H1 (cell line): ENCODE results near the gene RANBP3L. TPM values are rescaled to one million over a fixed set of nuclear protein-coding genes. Genes with fewer than 3 reads are reported as not detected.

Experiments used
- CTCF ChIA-PET: fragments of 300-600 bp; sonication (Branson Sonifier 250); formaldehyde crosslinking; loops from one replicate; lab custom pipeline; 2021; ENCODE audit not compliant: partially characterized antibody; lab: Charles Lee
- POLR2A ChIA-PET: fragments of 300-600 bp; sonication (Branson Sonifier 250); formaldehyde crosslinking; loops from one replicate; lab custom pipeline; 2021; ENCODE audit warnings: inconsistent platforms; ENCODE audit not compliant: partially characterized antibody; lab: Charles Lee
- DNase-seq, 2 experiments: peaks; one replicate each; pipeline versions ENCODE4 v3.0.0 to v3.0.0-alpha.2; 2010 to 2022; ENCODE audit warnings: low spot score in 2 of 2, low read depth in 1 of 2, mixed read lengths in 1 of 2
- FAIRE-seq: peaks from 2 replicates; lab custom pipeline; 2011; peaks lifted over from hg19 to GRCh38; lab: Jason Lieb, UNC
- H2AFZ ChIP-seq: 2 replicates; pipeline ENCODE4 v1.8.1; 2012; ENCODE audit warnings: low read length, inconsistent platforms
- H2AK5ac ChIP-seq: 2 replicates; pipeline ENCODE4 v1.6.1; 2013; ENCODE audit warnings: low read depth, low read length
- H2BK120ac ChIP-seq: replicated peaks from 2 replicates; pipeline ENCODE3; 2013; ENCODE audit warnings: low read depth, low read length, inconsistent platforms
- H2BK12ac ChIP-seq: 2 replicates; pipeline ENCODE4 v1.6.1; 2013; ENCODE audit warnings: low read depth, low read length
- H2BK15ac ChIP-seq: 2 replicates; pipeline ENCODE4 v1.6.1; 2013; ENCODE audit warnings: low read length
- H2BK20ac ChIP-seq: 2 replicates; pipeline ENCODE4 v1.6.1; 2013; ENCODE audit warnings: low read length
- H2BK5ac ChIP-seq: 2 replicates; pipeline ENCODE4 v1.6.1; 2013; ENCODE audit warnings: low read depth, low read length
- H3K14ac ChIP-seq: 2 replicates; pipeline ENCODE4 v1.6.1; 2013; ENCODE audit warnings: inconsistent platforms; ENCODE audit not compliant: insufficient read length
- H3K18ac ChIP-seq: 2 replicates; pipeline ENCODE4 v1.6.1; 2013; ENCODE audit warnings: low read length; ENCODE audit errors: extremely low read depth
- H3K23ac ChIP-seq: 2 replicates; pipeline ENCODE4 v1.6.1; 2013; ENCODE audit warnings: inconsistent platforms; ENCODE audit not compliant: insufficient read length
- H3K23me2 ChIP-seq: 2 replicates; pipeline ENCODE4 v1.6.1; 2013; ENCODE audit warnings: low read depth, low read length
- H3K27ac ChIP-seq: 2 replicates; pipeline ENCODE4 v1.6.1; 2011; ENCODE audit warnings: low read depth, low read length, inconsistent platforms
- H3K27me3 ChIP-seq, 4 experiments: replicated peaks in 1 of 4; 1 replicate in 1 of 4; 2 replicates in 3 of 4; pipeline versions ENCODE4 v1.6.1 to v1.8.1; 2011 to 2013; ENCODE audit warnings: low read length in 3 of 4, mild to moderate bottlenecking in 3 of 4, inconsistent platforms in 2 of 4, mixed read lengths in 2 of 4, moderate library complexity in 1 of 4; ENCODE audit not compliant: control insufficient read depth in 3 of 4, insufficient read depth in 3 of 4; ENCODE audit errors: extremely low read depth in 1 of 4
- H3K36me3 ChIP-seq, 4 experiments: 2 replicates each; pipeline versions ENCODE4 v1.6.1 to v1.8.1; 2011 to 2013; ENCODE audit warnings: mild to moderate bottlenecking in 4 of 4, low read length in 3 of 4, moderate library complexity in 2 of 4, control low read depth in 1 of 4, inconsistent platforms in 1 of 4; ENCODE audit not compliant: insufficient read depth in 4 of 4, control insufficient read depth in 2 of 4
- H3K4ac ChIP-seq: replicated peaks from 2 replicates; pipeline ENCODE3; 2013; ENCODE audit warnings: low read length, low read depth, mixed read lengths, inconsistent platforms; ENCODE audit not compliant: insufficient read length
- H3K4me1 ChIP-seq, 4 experiments: replicated peaks in 1 of 4; 1 replicate in 1 of 4; 2 replicates in 3 of 4; pipeline versions ENCODE4 v1.6.1 to v1.8.1; 2011 to 2013; ENCODE audit warnings: low read length in 3 of 4, inconsistent platforms in 2 of 4, mixed read lengths in 1 of 4; ENCODE audit not compliant: insufficient read depth in 4 of 4, control insufficient read depth in 3 of 4
- H3K4me2 ChIP-seq, 2 experiments: 2 replicates each; pipeline versions ENCODE4 v1.6.1 to v1.8.1; 2011 to 2013; ENCODE audit warnings: low read depth in 2 of 2, low read length in 2 of 2, control low read depth in 1 of 2, inconsistent platforms in 1 of 2, mild to moderate bottlenecking in 1 of 2; ENCODE audit not compliant: insufficient read depth in 1 of 2
- H3K4me3 ChIP-seq, 4 experiments: fragments of 200-600, 300-600 bp in 1 of 4; sonication (generic), shearing (Covaris generic), sonication (Bioruptor Twin) in 1 of 4; 2 replicates each; pipeline versions ENCODE4 v1.5.1 to v1.8.1; 2011 to 2016; ENCODE audit warnings: low read length in 4 of 4, low read depth in 3 of 4, control low read depth in 2 of 4, inconsistent platforms in 2 of 4, mild to moderate bottlenecking in 2 of 4, mixed read lengths in 1 of 4, moderate library complexity in 1 of 4; ENCODE audit not compliant: insufficient read depth in 2 of 4; ENCODE audit errors: extremely low read depth in 1 of 4
- H3K56ac ChIP-seq: replicated peaks from 2 replicates; pipeline ENCODE3; 2013; ENCODE audit warnings: low read depth, mild to moderate bottlenecking, mixed read lengths, low read length, inconsistent platforms; ENCODE audit not compliant: insufficient read length
- H3K79me1 ChIP-seq: 2 replicates; pipeline ENCODE4 v1.6.1; 2013; ENCODE audit warnings: low read depth, low read length, control low read depth
- H3K79me2 ChIP-seq, 2 experiments: 2 replicates each; pipeline versions ENCODE4 v1.6.1 to v1.8.1; 2012 to 2013; ENCODE audit warnings: low read length in 2 of 2, mild to moderate bottlenecking in 2 of 2, inconsistent platforms in 1 of 2; ENCODE audit not compliant: insufficient read depth in 2 of 2, control insufficient read depth in 1 of 2
- H3K9ac ChIP-seq, 4 experiments: replicated peaks in 1 of 4; 1 replicate in 1 of 4; 2 replicates in 3 of 4; pipeline versions ENCODE4 v1.6.1 to v1.8.1; 2011 to 2013; ENCODE audit warnings: low read depth in 3 of 4, low read length in 3 of 4, control low read depth in 2 of 4, mild to moderate bottlenecking in 2 of 4, moderate library complexity in 2 of 4, inconsistent platforms in 1 of 4; ENCODE audit errors: extremely low read depth in 1 of 4
- H3K9me3 ChIP-seq, 2 experiments: 2 replicates each; pipeline versions ENCODE4 v1.6.1 to v1.8.1; 2012 to 2013; ENCODE audit warnings: mild to moderate bottlenecking in 2 of 2, moderate library complexity in 2 of 2, control low read depth in 1 of 2, inconsistent platforms in 1 of 2, low read depth in 1 of 2, low read length in 1 of 2, mixed read lengths in 1 of 2; ENCODE audit not compliant: insufficient read depth in 2 of 2
- H4K20me1 ChIP-seq, 2 experiments: replicated peaks in 1 of 2; 2 replicates each; pipeline versions ENCODE3 to v1.8.1; 2011 to 2013; ENCODE audit warnings: inconsistent platforms in 2 of 2, low read length in 2 of 2, mild to moderate bottlenecking in 1 of 2; ENCODE audit not compliant: insufficient read depth in 2 of 2, control insufficient read depth in 1 of 2
- H4K5ac ChIP-seq: 2 replicates; pipeline ENCODE4 v1.6.1; 2013; ENCODE audit warnings: low read length, low read depth, mixed read lengths, inconsistent platforms; ENCODE audit not compliant: insufficient read length
- H4K8ac ChIP-seq: 2 replicates; pipeline ENCODE4 v1.8.0; 2013; ENCODE audit warnings: mild to moderate bottlenecking, moderate library complexity, low read length, inconsistent platforms; ENCODE audit not compliant: insufficient read depth; ENCODE audit errors: extremely low read depth
- H4K91ac ChIP-seq: replicated peaks from 2 replicates; pipeline ENCODE3; 2013; ENCODE audit warnings: low read length, mixed read lengths, inconsistent platforms; ENCODE audit not compliant: insufficient read length
- MAX ChIP-seq: IDR thresholded peaks from 2 replicates; pipeline ENCODE4 v1.6.1; 2012; ENCODE audit warnings: inconsistent platforms
- RAD21 ChIP-seq, 2 experiments: IDR thresholded peaks in 1 of 2; conservative IDR thresholded peaks in 1 of 2; 2 replicates each; pipeline ENCODE4 v1.6.1; 2011; ENCODE audit warnings: low read depth in 2 of 2, low read length in 2 of 2, improper control_type of control experiment in 1 of 2, inconsistent platforms in 1 of 2, mild to moderate bottlenecking in 1 of 2, moderate library complexity in 1 of 2
- RBBP5 ChIP-seq: IDR thresholded peaks from 2 replicates; pipeline ENCODE4 v1.7.1; 2012; ENCODE audit warnings: low read depth, mild to moderate bottlenecking, inconsistent platforms, low read length, moderate library complexity, borderline replicate concordance
- WGBS, 2 experiments: shearing (Covaris generic) in 1 of 2; methylation state at CpG; one replicate each; pipeline versions ENCODE4 v1.1.6 to v1.1.7; 2013 to 2015; ENCODE audit warnings: low lambda C conversion rate in 2 of 2, mixed read lengths in 2 of 2, inconsistent platforms in 1 of 2, low coverage in 1 of 2, missing lambda C conversion rate in 1 of 2; ENCODE audit not compliant: insufficient replicate concordance in 2 of 2, insufficient coverage in 1 of 2, insufficient read length in 1 of 2; ENCODE audit errors: extremely low coverage in 1 of 2, missing lambda C conversion rate in 1 of 2; 5-methylcytosine and 5-hydroxymethylcytosine counted together
- polyA plus RNA-seq, 7 experiments: library from polyadenylated mRNA; depleted of rRNA in 3 of 7; stranded (reverse) in 5 of 7; unstranded in 2 of 7; fragments of >200 nt in 5 of 7; fragments of 200-250 nt in 2 of 7; gene quantifications; 1 replicate in 5 of 7; 2 replicates in 1 of 7; 4 replicates in 1 of 7; pipeline versions ENCODE4 v1.2.1 to v1.2.3, GENCODE V29; 2011 to 2013; ENCODE audit warnings: missing spikeins in 2 of 7, mixed read lengths in 2 of 7
- total RNA-seq: library from RNA; stranded (reverse); fragmentation: NEBNext Ultra II Directional; extraction: Animal tissue kit (Norgen Biotek cat#: 25700); gene quantifications from 2 replicates; pipeline ENCODE4 v1.2.1, GENCODE V29; 2021

RANBP3L gene
- total and polyA plus RNA-seq, 2 of the 8 experiments (the other 6 are each of a cell fraction or from before 2014, with no cell fraction given): not detected

- Histone ChIP-seq H2AK5ac (no peak overlapping the region), H3K4me1 (peaks cover 0 to 4% (median 0%) of the 10 kb centered on the region in 4 experiments; a peak in 1 of 7 replicates), H2BK12ac (no peak overlapping the region), H4K5ac (no peak overlapping the region), H2BK5ac (no peak overlapping the region), H4K8ac (no peak overlapping the region), H3K79me1 (no peaks in the 10 kb centered on the region), H2AFZ (no peak overlapping the region), H3K23me2 (no peaks in the 10 kb centered on the region), H3K79me2 (no peaks in the 10 kb centered on the region), H3K4me2 (no peak overlapping the region), H4K91ac (no peak overlapping the region), H3K36me3 (no peaks in the 10 kb centered on the region), H2BK20ac (no peak overlapping the region), H3K27me3 (no peaks in the 10 kb centered on the region; a peak in 1 of 7 replicates), H3K56ac (no peak overlapping the region), H3K4ac (no peak overlapping the region), H3K9ac (no peak overlapping the region), H3K18ac (no peak overlapping the region), H3K27ac (no peak overlapping the region), H4K20me1 (no peaks in the 10 kb centered on the region), H2BK15ac (no peak overlapping the region), H3K14ac (no peak overlapping the region), H3K9me3 (no peaks in the 10 kb centered on the region), H3K4me3 (no peak overlapping the region), H2BK120ac (no peak overlapping the region), H3K23ac (no peak overlapping the region)
- no peak for DNase-seq
- FAIRE-seq: no peak
- CTCF ChIA-PET: interaction anchor here (0.6 to 1.0 kb wide), 3 partner anchors 31 to 35 kb away, joined by 3 to 4 read pairs (median 3); partner anchors contain the start of gene RANBP3L
- POLR2A ChIA-PET: no interaction called here
- 86% methylated on average over 3 of the region's 3 CpGs; no CpG with 5 or more reads in 1 of the 2 experiments for WGBS, 2 experiments
- TF ChIP-seq RBBP5 (no peak), MAX (no peak), RAD21 (IDR thresholded peaks at IDR 0.05 in 1 of 2, conservative IDR thresholded peaks at IDR 0.05 in 1 of 2; ENCODE audit: low read depth in 2 of 2, low read length in 2 of 2) (no peak)
These were observed 30.7 kb downstream of the RANBP3L start for GRCh38 chr5:36270876-36271575.
